GM12891 (cell line): ENCODE results near the gene WNK4.

Experiments used
- PAX5 ChIP-seq: IDR thresholded peaks from 2 replicates; pipeline ENCODE4 v1.6.1; 2011; ENCODE audit warnings: low read length, moderate library complexity, mild to moderate bottlenecking; ENCODE audit not compliant: insufficient read depth, severe bottlenecking
- POLR2A ChIP-seq: IDR thresholded peaks from 2 replicates; pipeline ENCODE4 v1.6.1; 2011; ENCODE audit warnings: low read depth, low read length, control low read depth
- POU2F2 ChIP-seq: IDR thresholded peaks from 2 replicates; pipeline ENCODE4 v1.6.1; 2011; ENCODE audit warnings: low read depth, mild to moderate bottlenecking, control low read depth, low read length, moderate library complexity
- SPI1 ChIP-seq: IDR thresholded peaks from 2 replicates; pipeline ENCODE4 v1.6.1; 2011; ENCODE audit warnings: low read depth, low read length, control low read depth

- TF ChIP-seq SPI1 = no peak
- peak; percentile 95 for TF ChIP-seq POLR2A
- no peak; the same call in 1 of the 2 replicates for TF ChIP-seq POU2F2
- TF ChIP-seq PAX5 = no peak
Measured at GRCh38 chr17:42832934-42833766, 52.7 kb downstream of the WNK4 start, which contains the start of gene PSME3.
